ENCODE results near the gene CYP11A1. TPM values are rescaled to one million over a fixed set of nuclear protein-coding genes. Genes with fewer than 3 reads are reported as not detected.

CYP11A1 gene
- total RNA-seq, 1 donor from 2014 or later = 0.43 TPM

Small RNA genes lying within 50 kb of the gene (microRNA-seq; reads per million reads assigned to microRNA genes)
- gene MIR6881 = not detected

Other genes starting within 250 kb of the CYP11A1 start
- 0.14 and 0.19 TPM in 2 replicates for gene ISLR2, start 237.1 kb downstream of the CYP11A1 start, total RNA-seq
- gene ISLR, start 193.9 kb downstream of the CYP11A1 start, total RNA-seq = 1.6 and 3.6 TPM in 2 replicates
- 7.2 and 13.7 TPM in 2 replicates for gene STRA6, start 164.9 kb downstream of the CYP11A1 start, total RNA-seq
- 0.41 and 0.96 TPM in 2 replicates for gene CCDC33, start 131.3 kb downstream of the CYP11A1 start, total RNA-seq
- gene SEMA7A, start 66.3 kb upstream of the CYP11A1 start, total RNA-seq = 26.7 and 36.3 TPM in 2 replicates
- 40.9 and 46.1 TPM in 2 replicates for gene UBL7, start 93.5 kb upstream of the CYP11A1 start, total RNA-seq
- 11.9 and 18.5 TPM in 2 replicates for gene ARID3B, start 173.6 kb upstream of the CYP11A1 start, total RNA-seq
- gene CLK3, start 248.2 kb upstream of the CYP11A1 start, total RNA-seq = 57.4 and 65.8 TPM in 2 replicates